GM10266 (cell line): ENCODE data around the gene IGSF11.
"Not testable (repeated sequence)": the region's sequence is repeated elsewhere in the genome, so short reads cannot be mapped to it uniquely, and the experiment has no call there.

Experiments
- DNase-seq: peaks from one replicate; pipeline ENCODE4 v3.0.0; 2012; ENCODE audit errors: extremely low spot score
- TF ChIP-seq, protein P1 (sequence below): IDR thresholded peaks from 2 replicates; pipeline ENCODE4 v1.5.1; 2012; ENCODE audit warnings: mild to moderate bottlenecking, low read depth; ENCODE audit not compliant: control insufficient read depth, insufficient read depth; ENCODE audit errors: missing control alignments

IGSF11 gene

DNA sequence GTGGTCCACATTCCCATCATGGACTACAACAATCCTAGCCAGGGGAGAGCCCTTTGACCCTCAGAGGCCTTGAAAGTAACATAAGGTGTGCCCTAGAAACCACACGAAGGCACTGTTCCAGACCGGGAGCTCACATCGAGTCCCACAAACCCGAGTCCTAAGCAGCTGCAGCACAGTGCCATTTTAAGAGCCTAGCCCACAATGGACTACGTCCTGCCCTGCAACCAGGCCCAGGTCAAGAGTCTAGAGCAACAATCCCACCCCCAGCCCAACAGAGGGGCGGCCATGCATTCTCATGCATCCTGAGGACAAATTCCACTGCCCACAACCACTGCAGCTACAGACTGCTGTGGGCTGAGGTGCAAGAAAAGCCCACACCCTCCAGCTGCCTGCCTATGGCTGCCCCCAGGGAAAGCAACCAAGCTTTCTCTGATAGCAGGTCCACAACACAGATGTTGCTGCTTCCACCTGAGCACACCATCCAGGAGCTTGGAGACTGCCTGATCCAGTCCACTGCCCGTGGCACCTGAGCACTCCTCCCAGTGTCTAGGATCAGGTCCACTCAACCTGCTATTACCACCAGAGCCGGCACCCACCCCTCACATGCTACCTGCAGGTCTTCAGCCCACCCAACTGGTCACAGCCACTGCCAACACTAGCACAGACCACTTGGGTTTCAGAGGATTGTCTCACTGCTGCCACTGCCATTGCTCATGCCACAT, 56.8 kb downstream of the IGSF11 start:
- TF ChIP-seq, protein P1, sequence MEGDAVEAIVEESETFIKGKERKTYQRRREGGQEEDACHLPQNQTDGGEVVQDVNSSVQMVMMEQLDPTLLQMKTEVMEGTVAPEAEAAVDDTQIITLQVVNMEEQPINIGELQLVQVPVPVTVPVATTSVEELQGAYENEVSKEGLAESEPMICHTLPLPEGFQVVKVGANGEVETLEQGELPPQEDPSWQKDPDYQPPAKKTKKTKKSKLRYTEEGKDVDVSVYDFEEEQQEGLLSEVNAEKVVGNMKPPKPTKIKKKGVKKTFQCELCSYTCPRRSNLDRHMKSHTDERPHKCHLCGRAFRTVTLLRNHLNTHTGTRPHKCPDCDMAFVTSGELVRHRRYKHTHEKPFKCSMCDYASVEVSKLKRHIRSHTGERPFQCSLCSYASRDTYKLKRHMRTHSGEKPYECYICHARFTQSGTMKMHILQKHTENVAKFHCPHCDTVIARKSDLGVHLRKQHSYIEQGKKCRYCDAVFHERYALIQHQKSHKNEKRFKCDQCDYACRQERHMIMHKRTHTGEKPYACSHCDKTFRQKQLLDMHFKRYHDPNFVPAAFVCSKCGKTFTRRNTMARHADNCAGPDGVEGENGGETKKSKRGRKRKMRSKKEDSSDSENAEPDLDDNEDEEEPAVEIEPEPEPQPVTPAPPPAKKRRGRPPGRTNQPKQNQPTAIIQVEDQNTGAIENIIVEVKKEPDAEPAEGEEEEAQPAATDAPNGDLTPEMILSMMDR, result no peak

DNA sequence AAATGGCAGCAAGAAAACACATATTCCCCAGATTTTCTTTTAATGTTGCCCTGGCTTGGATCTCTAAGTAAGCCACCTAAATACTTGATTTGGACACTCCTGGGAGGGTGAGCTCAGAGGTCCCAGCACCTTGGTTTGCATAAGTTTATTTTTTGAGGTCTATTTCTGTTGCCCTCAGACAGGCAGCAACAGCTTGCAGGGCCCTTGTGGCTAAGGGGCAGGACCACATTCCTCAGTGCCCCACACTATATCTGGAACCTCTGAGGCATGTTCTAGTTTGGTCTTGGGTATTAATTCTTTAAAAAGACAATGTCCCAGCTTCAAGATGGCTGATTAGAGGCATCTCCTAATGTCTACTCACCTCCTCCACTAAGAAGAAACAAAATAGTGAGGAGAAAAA, 57.5 kb downstream of the IGSF11 start:
- DNase-seq, result no peak
- TF ChIP-seq, protein P1, result no peak

More for the DNA sequence above, 56.8 kb downstream of the IGSF11 start:
- DNase-seq, result no peak

DNA sequence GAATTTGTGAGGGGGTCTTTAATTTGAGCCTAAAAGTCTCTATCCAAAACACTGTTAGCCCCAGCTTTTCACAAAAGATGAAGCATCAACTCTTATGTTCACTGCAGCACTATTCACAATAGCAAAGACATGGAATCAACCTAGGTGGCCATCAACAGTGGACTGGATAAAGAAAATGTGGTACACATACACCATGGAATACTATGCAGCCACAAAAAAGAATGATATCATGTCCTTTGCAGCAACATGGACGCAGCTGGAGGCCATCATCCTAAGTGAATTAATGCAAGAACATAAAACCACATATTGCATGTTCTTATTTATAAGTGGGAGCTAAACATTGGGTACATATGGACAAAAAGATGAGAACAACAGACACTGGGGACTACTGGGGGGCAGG, 59.2 kb downstream of the IGSF11 start:
- not testable (repeated sequence) for DNase-seq

DNA sequence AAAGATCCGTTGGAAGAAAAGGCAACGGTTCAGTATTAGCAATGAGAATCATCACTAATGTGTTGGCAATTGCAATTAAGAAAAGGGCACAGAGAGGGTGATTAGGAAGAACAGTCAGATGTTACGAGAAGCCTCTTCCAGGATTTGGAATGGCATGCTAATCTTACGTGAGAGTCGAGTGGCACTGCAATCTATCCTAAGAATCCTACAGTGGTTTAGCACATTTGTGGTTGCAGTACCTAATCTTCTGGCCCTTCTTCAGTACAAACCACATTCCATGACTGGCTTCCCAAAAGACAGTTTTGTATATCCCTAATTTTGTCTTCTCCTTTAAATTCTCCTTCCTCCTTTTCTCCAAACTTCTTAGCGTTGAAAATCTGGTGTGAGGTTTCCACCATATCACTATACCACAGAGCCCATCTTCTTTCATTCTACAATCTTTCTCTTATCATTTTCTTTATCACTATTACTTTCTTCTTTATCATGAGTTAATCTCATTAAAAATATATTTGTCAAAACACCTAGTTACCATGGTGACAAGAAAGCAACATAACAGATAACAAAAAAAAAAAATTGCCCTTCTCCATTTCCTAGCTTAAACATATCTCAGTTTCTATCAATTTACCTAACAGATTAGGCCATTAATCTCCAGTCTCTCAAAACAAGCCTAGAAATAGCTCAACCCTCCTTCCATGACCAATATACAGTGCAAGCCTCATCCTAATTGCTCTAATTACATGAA, 60.1 kb downstream of the IGSF11 start:
- TF ChIP-seq, protein P1, result no peak
- DNase-seq, result no peak

DNA sequence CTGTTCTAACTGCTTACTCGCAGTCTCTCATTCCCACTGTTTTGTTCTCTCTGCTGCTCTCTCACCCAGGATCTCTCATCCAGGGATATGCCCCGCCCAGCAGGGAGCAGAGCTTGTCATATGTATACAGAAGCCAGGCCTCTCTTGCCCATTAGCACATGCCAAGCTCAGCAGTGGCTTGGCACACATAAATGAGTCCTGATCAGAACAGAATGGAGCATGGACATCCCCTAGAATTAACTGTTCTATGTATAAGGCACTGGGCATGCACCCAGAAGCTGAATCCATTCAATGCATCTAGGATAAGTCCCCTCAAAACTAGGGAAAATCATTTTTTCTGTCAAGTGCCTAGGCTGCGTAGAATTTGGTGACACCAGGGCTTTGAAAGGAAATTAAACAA, 61.6 kb downstream of the IGSF11 start:
- TF ChIP-seq, protein P1, result no peak
- no peak for DNase-seq

DNA sequence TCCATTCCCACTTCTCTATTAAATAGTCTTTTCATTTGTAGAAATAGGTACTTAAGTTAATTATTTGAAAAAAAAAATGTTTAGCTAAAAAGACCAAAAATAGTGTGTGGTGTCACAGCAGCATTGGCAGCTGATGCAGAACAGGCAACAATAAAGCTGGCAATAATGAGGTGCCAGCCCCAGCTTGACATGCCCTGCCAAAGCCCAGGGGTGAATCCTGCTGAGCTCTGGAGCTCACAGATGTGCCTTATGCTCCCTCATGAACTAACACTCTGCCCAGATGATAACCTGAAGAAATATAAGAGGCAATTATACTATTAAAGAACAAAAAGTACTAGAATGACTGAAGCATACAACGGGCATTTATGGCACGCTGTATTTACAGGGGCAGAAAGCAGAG, 63.8 kb downstream of the IGSF11 start:
- TF ChIP-seq, protein P1, result no peak
- DNase-seq, result no peak

DNA sequence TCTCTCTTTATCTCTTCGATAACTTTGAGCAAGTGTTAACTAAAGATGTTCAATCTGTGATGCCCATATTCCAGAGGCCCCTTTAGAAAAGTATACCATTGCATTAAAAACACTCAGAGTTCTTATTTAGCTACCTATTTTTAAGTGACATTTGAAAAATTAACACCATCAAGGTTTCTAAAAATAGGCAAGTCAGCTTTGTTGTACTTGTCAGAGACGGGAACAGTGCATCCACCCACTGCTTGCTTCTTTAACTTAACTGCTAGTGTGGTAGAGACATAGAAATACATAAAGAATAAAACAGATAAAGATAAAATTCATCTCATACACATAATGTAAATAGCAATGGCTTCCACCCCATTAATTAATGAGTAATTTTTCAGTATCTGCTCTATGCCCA, 66.0 kb downstream of the IGSF11 start:
- DNase-seq, result no peak
- TF ChIP-seq, protein P1, result no peak
